ENCODE results near the gene NHSL2. TPM values are rescaled to one million over a fixed set of nuclear protein-coding genes. Genes with fewer than 3 reads are reported as not detected.

Gene NHSL2
- total and polyA plus RNA-seq, 2 of the 13 experiments (the other 11 are each of a cell fraction or from before 2014, with no cell fraction given): not detected

DNA sequence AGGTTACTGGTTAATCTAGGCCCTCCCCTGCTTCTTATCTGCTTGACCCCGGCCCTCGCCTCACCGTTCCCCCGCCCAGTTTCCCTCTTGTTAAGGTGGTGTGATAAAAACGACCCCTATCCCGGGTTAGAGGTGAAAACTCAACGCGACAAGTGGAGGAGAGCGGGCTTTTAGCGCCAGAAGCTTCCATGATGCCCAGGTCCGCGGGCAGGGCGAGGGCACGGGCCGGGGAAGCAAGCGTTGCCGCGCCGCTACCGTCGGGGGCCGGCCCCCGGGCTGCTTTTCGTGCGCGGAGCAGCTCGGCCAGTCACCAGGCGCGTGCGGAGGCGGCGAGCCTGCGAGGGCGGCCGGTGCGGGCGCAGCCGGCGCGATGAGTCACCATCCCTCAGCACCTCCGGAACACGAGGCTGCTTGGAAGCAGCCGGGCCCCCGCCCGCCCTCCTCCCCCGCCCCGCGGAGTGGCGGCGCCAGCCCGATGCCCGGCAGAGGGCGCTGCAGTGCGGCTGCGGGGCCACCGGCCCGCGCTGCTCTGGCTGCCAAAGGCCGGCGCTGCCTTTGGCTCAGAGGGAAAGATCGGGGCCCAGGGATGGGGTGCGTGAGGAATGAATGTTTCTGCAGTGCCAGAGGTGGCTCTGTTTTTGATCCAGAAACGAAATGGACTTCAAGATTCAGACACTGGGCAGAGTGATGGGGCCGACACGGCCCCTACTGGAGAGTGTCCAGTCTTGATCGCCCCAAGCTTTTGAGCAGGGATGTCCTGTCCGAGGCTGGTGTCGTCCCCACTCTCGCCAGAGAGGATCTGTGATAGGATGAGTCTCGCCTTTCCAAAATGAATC, 107.8 kb downstream of the NHSL2 start (continued):
- TF ChIP-seq SRSF9 (IDR thresholded peaks at IDR 0.05; ENCODE audit: borderline replicate concordance, insufficient read depth, low read depth, low read length, poor library complexity, severe bottlenecking): no peak
- TF ChIP-seq ZSCAN21 (CRISPR knock-in tag; IDR thresholded peaks at IDR 0.05; ENCODE audit: borderline replicate concordance): peak; percentile 67; the same call in 1 of the 2 replicates
- TF ChIP-seq, protein P1, sequence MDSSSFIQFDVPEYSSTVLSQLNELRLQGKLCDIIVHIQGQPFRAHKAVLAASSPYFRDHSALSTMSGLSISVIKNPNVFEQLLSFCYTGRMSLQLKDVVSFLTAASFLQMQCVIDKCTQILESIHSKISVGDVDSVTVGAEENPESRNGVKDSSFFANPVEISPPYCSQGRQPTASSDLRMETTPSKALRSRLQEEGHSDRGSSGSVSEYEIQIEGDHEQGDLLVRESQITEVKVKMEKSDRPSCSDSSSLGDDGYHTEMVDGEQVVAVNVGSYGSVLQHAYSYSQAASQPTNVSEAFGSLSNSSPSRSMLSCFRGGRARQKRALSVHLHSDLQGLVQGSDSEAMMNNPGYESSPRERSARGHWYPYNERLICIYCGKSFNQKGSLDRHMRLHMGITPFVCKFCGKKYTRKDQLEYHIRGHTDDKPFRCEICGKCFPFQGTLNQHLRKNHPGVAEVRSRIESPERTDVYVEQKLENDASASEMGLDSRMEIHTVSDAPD (CRISPR knock-in tag; IDR thresholded peaks at IDR 0.05): no peak
- TF ChIP-seq PHF8 (CRISPR knock-in tag; IDR thresholded peaks at IDR 0.05): no peak
- TF ChIP-seq PAWR (CRISPR knock-in tag; IDR thresholded peaks at IDR 0.05; ENCODE audit: borderline replicate concordance): no peak
- no peak for TF ChIP-seq ZNF124 (CRISPR knock-in tag; IDR thresholded peaks at IDR 0.05)
- no peak for TF ChIP-seq SIX1 (CRISPR knock-in tag; IDR thresholded peaks at IDR 0.05; ENCODE audit: borderline replicate concordance)
- no peak for TF ChIP-seq SOX6 (IDR thresholded peaks at IDR 0.05)
- no peak for TF ChIP-seq SOX6 (CRISPR knock-in tag; IDR thresholded peaks at IDR 0.05)
- TF ChIP-seq ZNF768 (CRISPR knock-in tag; IDR thresholded peaks at IDR 0.05): no peak
- TF ChIP-seq, protein P2, sequence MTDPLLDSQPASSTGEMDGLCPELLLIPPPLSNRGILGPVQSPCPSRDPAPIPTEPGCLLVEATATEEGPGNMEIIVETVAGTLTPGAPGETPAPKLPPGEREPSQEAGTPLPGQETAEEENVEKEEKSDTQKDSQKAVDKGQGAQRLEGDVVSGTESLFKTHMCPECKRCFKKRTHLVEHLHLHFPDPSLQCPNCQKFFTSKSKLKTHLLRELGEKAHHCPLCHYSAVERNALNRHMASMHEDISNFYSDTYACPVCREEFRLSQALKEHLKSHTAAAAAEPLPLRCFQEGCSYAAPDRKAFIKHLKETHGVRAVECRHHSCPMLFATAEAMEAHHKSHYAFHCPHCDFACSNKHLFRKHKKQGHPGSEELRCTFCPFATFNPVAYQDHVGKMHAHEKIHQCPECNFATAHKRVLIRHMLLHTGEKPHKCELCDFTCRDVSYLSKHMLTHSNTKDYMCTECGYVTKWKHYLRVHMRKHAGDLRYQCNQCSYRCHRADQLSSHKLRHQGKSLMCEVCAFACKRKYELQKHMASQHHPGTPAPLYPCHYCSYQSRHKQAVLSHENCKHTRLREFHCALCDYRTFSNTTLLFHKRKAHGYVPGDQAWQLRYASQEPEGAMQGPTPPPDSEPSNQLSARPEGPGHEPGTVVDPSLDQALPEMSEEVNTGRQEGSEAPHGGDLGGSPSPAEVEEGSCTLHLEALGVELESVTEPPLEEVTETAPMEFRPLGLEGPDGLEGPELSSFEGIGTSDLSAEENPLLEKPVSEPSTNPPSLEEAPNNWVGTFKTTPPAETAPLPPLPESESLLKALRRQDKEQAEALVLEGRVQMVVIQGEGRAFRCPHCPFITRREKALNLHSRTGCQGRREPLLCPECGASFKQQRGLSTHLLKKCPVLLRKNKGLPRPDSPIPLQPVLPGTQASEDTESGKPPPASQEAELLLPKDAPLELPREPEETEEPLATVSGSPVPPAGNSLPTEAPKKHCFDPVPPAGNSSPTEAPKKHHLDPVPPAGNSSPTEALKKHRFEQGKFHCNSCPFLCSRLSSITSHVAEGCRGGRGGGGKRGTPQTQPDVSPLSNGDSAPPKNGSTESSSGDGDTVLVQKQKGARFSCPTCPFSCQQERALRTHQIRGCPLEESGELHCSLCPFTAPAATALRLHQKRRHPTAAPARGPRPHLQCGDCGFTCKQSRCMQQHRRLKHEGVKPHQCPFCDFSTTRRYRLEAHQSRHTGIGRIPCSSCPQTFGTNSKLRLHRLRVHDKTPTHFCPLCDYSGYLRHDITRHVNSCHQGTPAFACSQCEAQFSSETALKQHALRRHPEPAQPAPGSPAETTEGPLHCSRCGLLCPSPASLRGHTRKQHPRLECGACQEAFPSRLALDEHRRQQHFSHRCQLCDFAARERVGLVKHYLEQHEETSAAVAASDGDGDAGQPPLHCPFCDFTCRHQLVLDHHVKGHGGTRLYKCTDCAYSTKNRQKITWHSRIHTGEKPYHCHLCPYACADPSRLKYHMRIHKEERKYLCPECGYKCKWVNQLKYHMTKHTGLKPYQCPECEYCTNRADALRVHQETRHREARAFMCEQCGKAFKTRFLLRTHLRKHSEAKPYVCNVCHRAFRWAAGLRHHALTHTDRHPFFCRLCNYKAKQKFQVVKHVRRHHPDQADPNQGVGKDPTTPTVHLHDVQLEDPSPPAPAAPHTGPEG (CRISPR knock-in tag; IDR thresholded peaks at IDR 0.05): peak; percentile 80; the same call in 1 of the 2 replicates
- no peak for TF ChIP-seq AHDC1 (CRISPR knock-in tag; IDR thresholded peaks at IDR 0.05; ENCODE audit: borderline replicate concordance)
- TF ChIP-seq HDAC6 (IDR thresholded peaks at IDR 0.05; ENCODE audit: low read depth, low read length): no peak
- no peak for TF ChIP-seq REPIN1 (CRISPR knock-in tag; IDR thresholded peaks at IDR 0.05; ENCODE audit: borderline replicate concordance, low read depth)
- no peak for TF ChIP-seq TCF12 (IDR thresholded peaks at IDR 0.05)
- TF ChIP-seq TCF12 (CRISPR knock-in tag; IDR thresholded peaks at IDR 0.05): no peak

Measured in HepG2 (cell line).